HUES6 (cell line): ENCODE data around the gene ETNK2.

Source experiments
- H3K27ac ChIP-seq: 2 replicates; pipeline ENCODE4 v1.7.0; 2013; ENCODE audit warnings: low read depth, mild to moderate bottlenecking, low read length, inconsistent platforms
- H3K27me3 ChIP-seq: 2 replicates; pipeline ENCODE4 v1.6.1; 2013; ENCODE audit warnings: low read length; ENCODE audit not compliant: control insufficient read depth, insufficient read depth
- H3K36me3 ChIP-seq: 2 replicates; pipeline ENCODE4 v1.6.1; 2013; ENCODE audit warnings: low read length; ENCODE audit not compliant: control insufficient read depth, insufficient read depth
- H3K4me1 ChIP-seq: 2 replicates; pipeline ENCODE4 v1.6.1; 2013; ENCODE audit warnings: low read length; ENCODE audit not compliant: control insufficient read depth, insufficient read depth
- H3K4me3 ChIP-seq: 2 replicates; pipeline ENCODE4 v1.5.1; 2013; ENCODE audit warnings: low read depth, low read length
- H3K9ac ChIP-seq: one replicate; pipeline ENCODE4 v1.6.1; 2013; ENCODE audit warnings: mild to moderate bottlenecking, low read length
- H3K9me3 ChIP-seq: 2 replicates; pipeline ENCODE4 v1.6.1; 2013; ENCODE audit warnings: low read depth, low read length; ENCODE audit not compliant: control insufficient read depth, insufficient read depth

ETNK2 gene

GRCh38 chr1:204151552-204152309, at the start of gene ETNK2:
Gene ETNK2 (minus strand): TSS chr1:204152044. CDS start chr1:204151852, 192 bp downstream.
- no peak within 1 kb of the TSS; the same call in 1 of the 2 replicates for H3K27ac ChIP-seq
- no peaks in the 10 kb centered on the region for H3K36me3 ChIP-seq
- H3K27me3 ChIP-seq = peaks cover 11% of the 10 kb centered on the region
- H3K4me3 ChIP-seq = peak within 1 kb of the TSS; percentile 81
- peaks cover 32% of the 10 kb centered on the region for H3K4me1 ChIP-seq
- peak within 1 kb of the TSS; percentile 70 for H3K9ac ChIP-seq
- no peaks in the 10 kb centered on the region for H3K9me3 ChIP-seq

- no peaks in the 10 kb centered on the region for H3K9me3 ChIP-seq
- H3K9ac ChIP-seq = no peak overlapping the region
- no peak overlapping the region for H3K27ac ChIP-seq
- H3K27me3 ChIP-seq = no peaks in the 10 kb centered on the region; the same call in 1 of the 2 replicates
- H3K4me1 ChIP-seq = peaks cover 15% of the 10 kb centered on the region; the same call in 1 of the 2 replicates
- no peaks in the 10 kb centered on the region for H3K36me3 ChIP-seq
- H3K4me3 ChIP-seq = no peak overlapping the region
Observed at GRCh38 chr1:204201348-204202040, 49.6 kb upstream of the ETNK2 start.

GRCh38 chr1:204199579-204199978, 47.7 kb upstream of the ETNK2 start:
- Histone ChIP-seq H3K4me3 (no peak overlapping the region), H3K27me3 (no peaks in the 10 kb centered on the region; the same call in 1 of the 2 replicates), H3K9ac (no peak overlapping the region), H3K36me3 (no peaks in the 10 kb centered on the region), H3K4me1 (peaks cover 18% of the 10 kb centered on the region; the same call in 1 of the 2 replicates), H3K9me3 (no peaks in the 10 kb centered on the region), H3K27ac (no peak overlapping the region)

- no peak overlapping the region for H3K9ac ChIP-seq
Observed at GRCh38 chr1:204198348-204199340, 46.8 kb upstream of the ETNK2 start.

GRCh38 chr1:204197068-204197467, 45.2 kb upstream of the ETNK2 start:
- peaks cover 18% of the 10 kb centered on the region; the same call in 1 of the 2 replicates for H3K4me1 ChIP-seq
- peaks cover 17% of the 10 kb centered on the region for H3K27me3 ChIP-seq

More at GRCh38 chr1:204198348-204199340, 46.8 kb upstream of the ETNK2 start:
- H3K36me3 ChIP-seq = no peaks in the 10 kb centered on the region
- no peaks in the 10 kb centered on the region for H3K9me3 ChIP-seq
- peaks cover 18% of the 10 kb centered on the region; the same call in 1 of the 2 replicates for H3K4me1 ChIP-seq
- H3K27me3 ChIP-seq = peaks cover 3% of the 10 kb centered on the region; the same call in 1 of the 2 replicates
- no peak overlapping the region for H3K4me3 ChIP-seq
- no peak overlapping the region for H3K27ac ChIP-seq

GRCh38 chr1:204196068-204196795, 44.4 kb upstream of the ETNK2 start, which contains the start of gene KISS1:
Gene KISS1 (minus strand): TSS chr1:204196491. CDS start chr1:204192876, 3,615 bp downstream.
- Histone ChIP-seq H3K36me3 (no peaks in the 10 kb centered on the region), H3K9ac (no peak within 1 kb of the TSS), H3K4me3 (no peak within 1 kb of the TSS), H3K27ac (no peak within 1 kb of the TSS), H3K4me1 (peaks cover 18% of the 10 kb centered on the region; the same call in 1 of the 2 replicates), H3K27me3 (peaks cover 26% of the 10 kb centered on the region), H3K9me3 (no peaks in the 10 kb centered on the region)

More at GRCh38 chr1:204197068-204197467, 45.2 kb upstream of the ETNK2 start:
- Histone ChIP-seq H3K9me3 (no peaks in the 10 kb centered on the region), H3K4me3 (no peak overlapping the region), H3K36me3 (no peaks in the 10 kb centered on the region), H3K9ac (no peak overlapping the region), H3K27ac (no peak overlapping the region)

GRCh38 chr1:204194771-204195170, 42.9 kb upstream of the ETNK2 start:
- Histone ChIP-seq H3K4me3 (no peak overlapping the region), H3K9me3 (no peaks in the 10 kb centered on the region), H3K9ac (no peak overlapping the region), H3K4me1 (peaks cover 21% of the 10 kb centered on the region; the same call in 1 of the 2 replicates), H3K27ac (no peak overlapping the region), H3K36me3 (no peaks in the 10 kb centered on the region), H3K27me3 (peaks cover 39% of the 10 kb centered on the region)

GRCh38 chr1:204194080-204194479, 42.2 kb upstream of the ETNK2 start:
- H3K9me3 ChIP-seq = no peaks in the 10 kb centered on the region
- H3K27ac ChIP-seq = no peak overlapping the region
- no peak overlapping the region for H3K9ac ChIP-seq
- no peaks in the 10 kb centered on the region for H3K36me3 ChIP-seq
- no peak overlapping the region for H3K4me3 ChIP-seq
- peaks cover 17% of the 10 kb centered on the region; the same call in 1 of the 2 replicates for H3K4me1 ChIP-seq
- H3K27me3 ChIP-seq = peaks cover 46% of the 10 kb centered on the region

- H3K27me3 ChIP-seq = peaks cover 59% of the 10 kb centered on the region
- peaks cover 9% of the 10 kb centered on the region; the same call in 1 of the 2 replicates for H3K4me1 ChIP-seq
- no peaks in the 10 kb centered on the region for H3K36me3 ChIP-seq
- H3K4me3 ChIP-seq = no peak overlapping the region
- H3K27ac ChIP-seq = no peak overlapping the region
- no peaks in the 10 kb centered on the region for H3K9me3 ChIP-seq
- no peak overlapping the region for H3K9ac ChIP-seq
Observed at GRCh38 chr1:204192589-204193352, 40.9 kb upstream of the ETNK2 start.
